Amniotic epithelial cell (primary cell): ENCODE results near the gene PLEKHD1.

Experiments used
- DNase-seq: peaks from one replicate; pipeline ENCODE4 v3.0.0-alpha.2; 2010; ENCODE audit warnings: low read depth

PLEKHD1 gene

DNA sequence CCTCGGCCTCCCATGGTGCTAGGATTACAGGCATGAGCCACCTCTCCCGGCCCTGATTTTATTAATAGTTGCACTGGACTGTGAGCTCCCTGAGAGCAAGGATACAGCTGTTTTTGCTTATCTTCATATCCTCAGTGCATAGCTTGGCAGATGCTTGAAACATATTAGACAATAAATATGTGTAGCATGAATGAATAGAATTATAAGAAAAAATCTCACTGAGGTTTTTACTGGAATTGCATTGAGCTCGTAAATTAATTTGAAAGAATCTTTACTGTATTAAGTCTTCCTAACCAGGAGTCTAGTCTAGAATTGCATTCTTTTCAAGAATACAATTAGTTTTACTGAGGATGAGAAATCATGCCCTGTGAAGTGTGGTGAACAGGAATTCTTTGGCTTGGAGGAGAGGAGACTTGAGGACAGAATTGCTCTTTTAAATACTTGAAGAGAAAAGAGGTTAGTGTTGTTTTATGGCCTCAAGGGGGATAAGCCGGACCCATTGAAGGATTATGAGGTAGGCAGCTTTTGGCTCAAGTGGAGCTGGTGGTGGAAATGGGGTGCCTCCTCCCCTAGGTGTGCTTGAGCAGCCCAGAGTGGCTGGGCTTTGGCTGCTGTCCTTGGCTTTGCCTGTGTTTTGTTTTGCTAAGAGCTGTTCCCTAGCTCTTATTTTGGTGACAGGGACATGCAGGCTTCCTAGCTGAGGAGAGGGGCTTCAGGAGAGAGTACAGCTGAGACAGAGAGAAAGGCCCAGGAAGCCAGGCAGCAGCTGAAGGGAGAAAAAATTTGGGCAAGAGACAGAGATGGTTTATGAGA is 34.0 kb downstream of the PLEKHD1 start:
- DNase-seq = no peak

DNA sequence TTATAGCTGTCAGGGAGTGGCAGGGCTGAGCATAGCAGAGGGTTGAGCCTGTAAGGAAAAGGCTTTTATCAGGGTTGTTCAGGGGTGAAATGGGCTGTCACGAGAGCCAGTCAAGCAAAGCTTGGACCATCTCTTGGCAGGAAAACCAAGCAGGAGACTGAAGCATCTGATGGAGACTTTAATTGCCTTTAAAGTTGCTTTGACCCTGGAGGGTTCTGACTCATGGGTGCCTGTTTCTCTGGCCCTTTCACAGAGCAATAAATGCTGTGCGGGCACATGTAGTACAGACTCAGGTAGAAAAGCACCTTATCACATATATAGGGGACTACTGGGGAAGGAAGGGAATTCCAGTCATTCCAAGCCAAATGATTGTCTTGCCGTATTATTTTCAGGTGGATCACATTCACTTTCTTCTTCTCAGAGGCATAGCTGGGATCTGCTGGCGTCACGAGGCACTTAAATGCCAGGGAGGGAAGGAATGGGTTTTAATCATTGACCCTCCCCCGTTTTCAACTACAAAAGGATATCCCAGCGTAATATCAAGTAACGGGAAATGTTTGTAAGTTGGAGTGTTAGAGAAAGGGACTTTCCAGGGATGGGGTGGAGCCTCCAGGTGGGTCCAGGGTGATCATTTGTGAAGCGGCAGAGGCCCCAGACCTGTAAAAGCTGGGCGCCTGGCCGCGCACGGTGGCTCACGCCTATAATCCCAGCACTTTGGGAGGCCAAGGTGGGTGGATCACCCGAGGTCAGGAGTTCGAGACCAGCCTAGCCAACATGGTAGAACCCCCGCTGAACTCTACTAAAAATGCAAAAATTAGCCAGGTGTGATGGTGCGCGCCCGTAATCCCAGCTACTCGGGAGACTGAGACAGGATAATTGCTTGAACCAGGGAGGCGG is 34.9 kb downstream of the PLEKHD1 start:
- DNase-seq = no peak

DNA sequence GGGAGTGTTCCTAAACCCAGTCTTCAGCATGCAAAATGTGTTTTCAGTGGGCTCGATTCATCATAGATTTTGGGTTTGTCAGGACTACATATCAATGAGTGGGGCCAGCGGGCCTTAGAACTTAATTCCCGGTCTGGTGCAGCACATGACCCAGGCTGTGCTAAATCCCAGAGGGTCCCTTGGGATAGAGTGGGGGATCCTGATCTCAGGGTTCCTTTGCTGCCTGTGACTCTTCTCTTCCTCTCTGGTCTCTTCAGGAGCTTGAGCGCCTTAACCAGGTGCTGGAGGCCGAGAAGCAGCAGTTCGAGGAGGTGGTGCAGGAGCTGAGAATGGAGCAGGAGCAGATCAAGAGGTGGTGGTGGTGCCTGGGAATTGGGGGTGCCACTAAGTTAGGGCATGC is 37.5 kb downstream of the PLEKHD1 start:
- DNase-seq = no peak

DNA sequence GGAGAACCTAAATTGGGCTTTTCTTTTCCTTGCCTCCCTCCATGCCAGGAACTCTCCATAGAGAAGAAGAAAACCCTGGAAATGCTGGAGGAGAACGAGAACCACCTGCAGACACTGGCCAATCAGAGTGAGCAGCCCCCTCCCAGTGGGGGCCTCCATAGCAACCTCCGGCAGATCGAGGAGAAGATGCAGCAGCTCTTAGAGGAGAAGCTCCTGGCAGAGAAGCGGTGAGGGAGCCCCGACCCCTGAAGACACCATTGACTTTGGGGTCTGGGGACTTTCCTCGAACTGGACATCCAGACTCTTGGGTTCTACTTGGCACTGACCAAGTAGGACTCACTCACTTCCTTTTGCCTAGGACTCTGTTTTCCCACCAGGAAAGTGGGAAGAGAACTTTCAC is 41.4 kb downstream of the PLEKHD1 start:
- no peak for DNase-seq

DNA sequence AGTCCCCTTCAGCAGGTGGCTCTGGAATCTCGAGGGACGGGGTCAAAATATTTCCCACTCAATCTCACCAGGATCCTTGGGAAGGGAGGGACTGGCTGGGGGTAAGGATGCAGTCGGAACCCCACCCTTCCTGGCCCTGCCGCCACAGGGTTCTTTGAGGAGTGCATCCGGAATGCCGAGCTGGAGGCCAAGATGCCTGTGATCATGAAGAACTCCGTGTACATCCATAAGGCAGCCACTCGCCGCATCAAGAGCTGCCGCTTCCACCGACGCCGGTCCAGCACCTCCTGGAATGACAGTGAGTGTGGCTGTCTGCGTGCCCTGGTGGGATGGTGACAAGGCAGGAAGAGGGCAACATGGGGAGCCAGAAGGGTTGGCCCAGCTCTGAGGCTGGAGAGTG is 43.1 kb downstream of the PLEKHD1 start:
- DNase-seq = no peak

DNA sequence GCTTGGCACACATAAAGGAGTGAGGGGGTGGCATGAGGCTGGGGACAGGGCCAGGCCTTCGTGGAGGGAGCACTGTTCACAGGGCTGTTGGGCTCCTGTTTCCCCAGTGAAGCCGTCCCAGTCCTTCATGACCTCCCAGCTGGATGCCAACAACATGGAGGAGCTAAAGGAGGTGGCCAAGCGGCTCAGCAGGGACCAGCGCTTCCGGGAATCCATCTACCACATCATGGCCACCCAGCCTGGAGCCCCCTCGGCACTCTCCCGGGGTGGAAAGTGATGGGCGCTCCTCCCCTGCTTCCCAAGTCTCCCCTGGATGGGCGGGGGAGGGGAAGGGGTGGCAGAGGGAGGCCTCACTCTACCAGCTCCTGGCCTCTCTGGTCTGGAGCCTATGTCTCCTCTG is 43.6 kb downstream of the PLEKHD1 start:
- DNase-seq = no peak

DNA sequence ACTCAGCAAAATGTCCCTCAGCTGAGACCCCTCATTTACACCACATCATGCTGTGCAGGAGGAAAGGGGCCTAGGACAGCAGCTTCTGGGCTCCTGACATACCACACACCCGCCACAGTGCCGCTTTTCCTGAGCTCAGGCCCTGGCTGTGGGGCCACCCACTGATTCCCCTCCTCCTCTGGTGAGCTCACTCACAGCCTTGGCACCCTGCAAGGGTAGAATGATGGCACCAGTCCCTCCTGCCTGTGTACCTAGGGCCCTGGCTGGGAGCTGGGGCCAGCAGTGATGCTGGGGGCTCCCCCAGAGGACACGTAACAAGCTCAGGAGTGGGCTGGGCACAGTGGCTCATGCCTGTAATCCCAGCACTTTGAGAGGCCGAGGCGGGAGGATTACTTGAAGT is 44.4 kb downstream of the PLEKHD1 start:
- no peak for DNase-seq

DNA sequence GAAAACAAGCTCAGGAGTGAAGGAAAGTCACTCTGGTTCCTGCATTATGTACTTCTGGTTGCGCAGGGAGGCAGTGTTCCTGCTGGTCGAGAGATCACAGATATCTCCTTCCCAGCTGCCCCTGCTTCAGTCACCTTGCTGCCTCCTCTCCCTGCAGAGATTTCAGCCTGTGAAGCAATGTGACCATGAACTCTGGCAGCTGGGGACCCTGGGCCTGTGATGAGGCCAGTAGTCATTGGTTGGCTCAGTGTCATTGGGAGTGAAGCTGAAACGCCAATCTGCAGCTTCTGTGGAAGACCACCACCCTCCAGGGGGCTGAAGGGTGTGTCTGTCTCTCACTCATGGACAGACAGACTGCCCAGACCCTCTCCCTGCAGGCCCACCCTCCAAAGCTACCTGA is 45.0 kb downstream of the PLEKHD1 start:
- no peak for DNase-seq

DNA sequence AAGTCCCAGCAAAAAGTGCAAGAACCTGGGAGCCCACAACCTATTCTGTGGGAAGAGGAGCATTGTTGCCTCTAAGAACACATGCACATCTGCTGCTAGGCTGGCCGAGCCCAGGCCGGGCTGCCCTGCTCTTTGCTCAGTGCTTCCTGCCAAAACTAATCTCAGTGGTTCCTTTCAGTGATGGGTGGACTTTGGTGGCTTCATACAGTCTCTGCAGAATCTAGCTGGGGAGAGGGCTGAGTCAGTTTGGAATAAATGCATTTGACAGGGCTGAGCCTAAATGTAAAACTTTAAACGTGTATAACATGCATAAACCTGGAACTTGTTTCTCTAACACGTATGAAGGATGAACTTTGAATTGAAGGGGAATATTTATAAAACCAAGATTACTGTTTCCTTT is 45.6 kb downstream of the PLEKHD1 start:
- no peak for DNase-seq

DNA sequence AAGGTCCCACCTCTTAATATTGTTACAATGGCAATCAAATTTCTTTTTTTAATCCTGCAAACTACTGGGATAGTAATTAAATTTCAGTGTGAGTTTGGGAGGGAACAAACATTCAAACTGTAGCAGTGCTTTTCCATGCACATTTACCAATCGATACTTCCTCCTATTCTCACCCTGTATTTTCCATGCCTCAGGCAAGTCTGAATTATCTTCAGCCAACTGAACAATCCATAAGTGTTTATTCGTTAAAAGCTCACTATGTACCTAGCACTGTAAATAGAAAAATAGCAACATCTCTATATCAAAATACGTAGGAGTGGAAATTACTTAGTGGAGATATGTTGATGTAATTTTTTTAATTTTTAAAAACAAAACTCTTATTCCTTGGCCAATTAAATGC is 46.6 kb downstream of the PLEKHD1 start:
- no peak for DNase-seq

DNA sequence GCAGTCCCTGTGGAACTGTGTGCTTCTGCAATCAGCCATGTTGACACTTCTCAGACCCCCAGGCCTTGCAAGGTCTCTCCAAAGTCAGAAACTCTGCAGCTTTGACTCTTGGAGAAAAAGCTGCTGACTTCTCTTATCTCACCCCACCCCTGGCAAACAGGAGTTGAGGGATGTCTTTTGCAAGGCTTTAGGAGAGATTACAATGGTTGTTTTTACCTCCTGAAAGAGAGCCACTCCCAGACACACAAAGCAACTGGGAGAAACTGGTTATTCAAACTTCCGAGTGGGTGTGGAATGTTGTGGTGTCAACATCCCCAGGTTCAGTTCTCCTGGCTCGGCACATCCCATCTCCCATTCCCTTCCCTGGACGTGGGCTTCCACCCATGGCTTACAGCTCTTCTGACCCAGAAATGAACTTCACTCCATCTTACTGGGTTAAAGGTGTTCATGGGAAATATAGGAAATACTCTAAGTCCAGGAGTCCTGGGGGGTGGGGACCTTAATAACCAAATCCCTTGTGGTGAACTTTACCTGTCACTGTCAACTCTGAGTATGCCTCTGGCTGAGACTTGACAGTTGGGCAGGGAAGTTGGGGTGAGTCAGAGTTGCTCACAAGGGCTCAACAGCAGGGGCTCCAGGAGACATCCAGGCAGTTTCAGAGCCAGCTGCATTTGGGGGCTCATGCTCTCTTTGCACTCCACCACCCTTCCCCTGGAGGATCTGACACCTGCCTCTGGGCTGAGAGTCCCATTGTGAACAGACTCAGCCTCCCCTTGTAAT is 48.2 kb downstream of the PLEKHD1 start:
- DNase-seq = no peak

DNA sequence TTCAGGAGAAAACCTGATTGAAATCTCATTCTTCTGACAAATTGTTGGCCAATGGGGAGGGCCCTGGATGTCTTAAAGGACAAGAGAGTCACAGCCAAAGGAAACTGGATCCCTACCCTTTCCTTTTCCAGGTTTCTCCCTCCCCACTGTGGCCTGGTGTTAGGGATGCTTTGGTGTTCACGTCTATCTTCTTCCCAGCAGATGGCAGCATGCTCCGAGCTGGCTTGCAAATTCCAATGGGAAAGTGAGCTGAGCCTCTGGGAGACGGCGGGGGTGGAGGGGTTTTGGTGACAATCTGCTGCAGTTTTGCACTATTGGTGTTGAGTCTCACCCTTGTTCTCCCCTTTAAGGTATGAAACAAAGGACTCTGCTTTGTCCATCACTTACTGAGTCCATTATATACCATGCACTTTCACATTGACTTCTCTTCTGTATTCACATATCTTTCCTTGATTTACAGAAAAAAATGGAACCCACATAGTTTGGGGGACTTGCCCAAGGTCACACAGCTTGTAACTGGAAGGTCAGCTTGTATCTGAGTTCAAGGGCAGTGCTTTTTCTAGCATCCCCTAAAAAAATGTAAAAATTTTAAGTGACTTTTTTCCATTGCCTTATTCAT is 50.8 kb downstream of the PLEKHD1 start:
- peak; percentile 41 for DNase-seq

DNA sequence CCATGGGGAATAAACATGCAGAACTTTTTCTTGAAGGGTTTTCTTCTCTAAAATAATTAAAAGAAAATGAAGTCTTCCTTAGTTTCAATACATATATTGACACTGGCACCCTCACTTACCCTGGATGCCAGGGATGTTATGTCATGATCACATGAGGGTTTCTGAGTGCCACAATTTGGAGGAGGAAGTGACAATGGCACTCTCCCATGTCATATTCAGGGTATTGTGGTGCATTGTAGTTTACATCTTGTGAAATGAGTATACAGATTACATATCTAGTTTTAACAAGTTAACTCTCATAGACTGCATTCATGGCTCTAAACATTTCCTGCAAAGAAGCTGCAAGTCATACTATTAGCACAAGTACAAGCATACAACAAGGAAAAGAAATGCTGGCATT is 52.4 kb downstream of the PLEKHD1 start:
- DNase-seq = no peak

DNA sequence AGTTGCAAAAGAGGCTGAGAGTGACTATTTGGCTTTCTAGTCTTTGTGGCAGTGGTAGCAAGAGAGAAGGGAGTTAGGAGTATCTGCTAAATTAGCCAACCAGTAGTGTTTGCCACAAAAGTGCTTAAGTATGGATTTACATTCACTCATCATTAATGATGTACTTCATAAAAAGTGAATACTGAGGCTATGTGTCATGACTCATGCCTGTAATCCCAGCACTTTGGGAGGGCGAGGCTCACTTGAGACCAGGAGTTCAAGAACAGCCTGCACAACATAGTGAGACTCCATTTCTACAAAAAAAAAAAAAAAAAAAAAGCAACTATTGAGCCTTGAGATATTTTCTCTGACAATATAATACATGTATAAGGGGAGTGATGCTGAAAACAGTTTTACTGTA is 53.4 kb downstream of the PLEKHD1 start:
- DNase-seq = peak; percentile 12

DNA sequence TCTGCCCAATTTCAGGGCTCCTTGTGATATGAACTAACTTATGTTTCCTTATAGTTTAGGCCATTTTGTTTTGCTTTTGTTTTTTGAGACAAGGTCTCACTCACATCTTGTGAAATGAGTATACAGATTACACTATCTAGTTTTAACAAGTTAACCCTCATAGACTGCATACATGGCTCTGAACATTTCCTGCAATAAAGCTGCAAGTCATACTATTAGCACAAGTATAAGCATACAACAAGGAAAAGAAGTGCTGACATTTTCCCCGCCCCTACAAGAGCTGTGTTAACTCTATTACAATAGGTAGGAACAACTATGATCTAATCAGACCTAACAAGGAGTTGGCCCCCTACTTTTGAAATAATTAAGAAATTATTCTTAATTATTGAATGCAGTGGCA is 54.2 kb downstream of the PLEKHD1 start:
- DNase-seq = no peak

DNA sequence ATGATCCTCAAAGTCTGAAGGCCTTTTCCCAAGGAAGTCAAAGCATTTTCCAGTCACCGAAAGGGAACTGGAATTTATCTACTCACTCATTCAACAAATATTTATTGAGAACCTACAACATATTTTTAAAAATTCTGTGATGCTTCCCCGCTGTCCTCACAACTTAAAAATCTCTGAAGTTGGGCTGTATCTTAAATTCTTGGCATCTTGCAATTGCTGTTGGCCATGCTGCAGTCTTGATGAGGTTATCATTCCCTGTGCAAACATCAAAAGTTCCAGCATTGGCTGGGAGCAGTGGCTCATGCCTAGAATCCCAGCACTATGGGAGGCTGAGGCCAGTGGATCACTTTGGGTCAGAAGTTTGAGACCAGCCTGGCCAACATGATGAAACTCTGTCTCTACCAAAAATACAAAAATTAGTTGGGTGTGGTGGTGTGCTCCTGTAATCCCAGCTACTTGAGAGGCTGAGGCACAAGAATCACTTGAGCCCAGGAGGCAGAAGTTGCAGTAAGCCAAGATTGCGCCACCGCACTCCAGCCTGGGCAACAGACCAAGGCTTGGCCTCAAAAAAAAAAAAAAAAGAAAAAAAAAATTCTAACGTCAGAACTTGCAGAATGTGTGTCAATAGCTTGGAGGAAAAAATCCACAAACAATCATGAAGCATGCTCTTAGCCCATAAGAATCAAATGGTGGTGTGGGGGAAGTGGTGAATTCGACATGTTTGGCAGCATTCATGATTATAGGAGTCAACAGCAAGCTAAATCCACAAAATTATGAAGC is 55.3 kb downstream of the PLEKHD1 start:
- peak; percentile 87 for DNase-seq

DNA sequence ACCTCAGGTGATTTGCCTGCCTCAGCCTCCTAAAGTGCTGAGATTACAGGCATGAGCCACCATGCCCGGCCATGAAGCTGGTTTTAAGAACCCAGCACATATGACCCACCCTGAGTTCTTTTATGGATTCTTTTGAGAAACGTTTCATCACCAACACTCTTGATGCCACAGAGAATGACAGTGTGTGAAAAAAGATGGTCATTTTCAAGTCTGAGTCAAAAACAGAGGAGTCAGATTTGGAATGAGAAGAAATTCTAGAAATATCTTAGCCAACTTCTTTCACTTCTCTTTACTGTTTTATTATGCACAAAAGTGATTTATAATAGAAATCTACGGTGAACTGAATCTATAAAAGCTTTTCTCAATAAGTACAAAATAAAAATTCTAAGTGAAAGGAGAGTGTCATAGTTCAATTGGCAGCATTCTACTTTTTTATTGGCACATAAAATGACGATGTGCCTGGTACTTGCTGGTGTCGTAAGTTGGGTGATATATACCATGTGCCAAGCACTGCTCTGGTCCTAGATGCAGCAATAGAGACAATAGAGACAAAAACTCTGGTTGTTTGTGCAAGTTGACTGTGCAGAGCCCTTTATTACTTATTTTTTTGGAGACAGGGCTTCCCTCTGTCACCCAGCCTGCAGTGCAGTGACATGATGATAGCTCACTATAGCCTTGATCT is 56.3 kb downstream of the PLEKHD1 start:
- DNase-seq = no peak

DNA sequence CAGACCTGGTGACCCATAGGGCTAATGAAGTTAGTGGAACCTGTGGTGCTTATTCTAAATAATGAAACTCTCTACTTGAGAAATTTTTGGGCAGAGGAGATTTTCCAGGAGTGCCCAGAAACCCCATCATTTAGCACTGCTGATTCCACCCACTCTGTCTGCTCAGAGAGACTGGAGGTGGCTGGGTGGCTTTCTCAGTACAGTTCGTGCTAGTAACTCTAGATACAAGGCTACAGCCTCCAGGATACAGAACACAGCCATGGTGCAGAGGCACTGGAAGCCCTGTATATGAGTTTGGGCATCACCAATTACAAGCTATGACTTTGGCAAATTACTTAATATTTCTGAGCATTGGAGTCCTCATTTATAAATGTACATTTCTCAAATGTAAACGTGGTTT is 57.8 kb downstream of the PLEKHD1 start:
- DNase-seq = no peak

DNA sequence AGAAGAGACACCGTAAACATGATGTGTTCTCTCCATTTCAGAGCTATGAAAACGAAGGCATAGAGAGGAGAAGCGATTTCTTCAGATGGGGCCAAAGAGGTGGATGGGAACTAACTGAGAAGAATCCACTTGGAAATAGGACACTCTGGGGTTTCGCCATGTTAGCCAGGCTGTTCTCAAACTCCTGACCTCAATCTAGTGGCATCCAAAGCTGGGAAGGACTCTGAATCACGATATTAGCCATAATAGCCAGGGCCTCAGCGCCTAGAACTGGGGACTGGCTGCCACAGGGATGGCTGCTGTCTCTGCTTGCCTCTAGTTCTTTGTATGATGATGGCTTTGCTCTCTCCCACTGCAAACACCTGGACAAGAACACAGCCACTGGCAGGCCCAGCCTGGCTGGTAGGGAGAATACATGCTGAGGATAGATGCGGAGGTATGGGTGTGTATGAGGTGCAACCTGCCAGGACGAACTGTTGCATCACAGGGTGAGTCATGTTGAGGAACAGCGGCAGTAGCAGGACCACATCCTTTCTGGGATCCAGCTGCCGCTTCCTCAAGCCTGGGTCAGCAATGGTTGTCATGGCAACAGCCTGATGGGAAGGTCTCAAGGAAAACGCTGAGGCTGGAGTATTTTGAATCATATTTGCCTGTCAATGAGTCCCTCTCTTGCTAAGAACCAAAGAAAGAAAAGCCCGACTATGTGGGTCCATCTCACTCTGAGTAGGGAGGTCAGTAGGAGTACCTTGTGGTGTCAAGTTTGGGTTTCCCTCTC is 59.0 kb downstream of the PLEKHD1 start:
- DNase-seq = peak; percentile 93
